Aorta (tissue), 5 donors: ENCODE results near the gene PLXNA4. TPM values are rescaled to one million over a fixed set of nuclear protein-coding genes. Genes with fewer than 3 reads are reported as not detected.

Experiments used
- ATAC-seq: fragments of 200-7000 bp; cut with Tn5 transposase; one replicate; pipeline ENCODE4 v1.9.1; 2022; ENCODE audit warnings: moderate library complexity; ENCODE audit not compliant: low FRiP score
- DNase-seq, 2 donors: peaks; one replicate each; pipeline ENCODE4 v3.0.0-alpha.2; 2020
- H3K27ac ChIP-seq, 2 donors: one replicate each; pipeline ENCODE4 v1.5.1; 2013; ENCODE audit warnings: low read length in 2 of 2, mild to moderate bottlenecking in 2 of 2, moderate library complexity in 2 of 2, control low read depth in 1 of 2, inconsistent platforms in 1 of 2, low read depth in 1 of 2
- H3K27me3 ChIP-seq, 2 donors: one replicate each; pipeline ENCODE4 v1.6.1; 2013; ENCODE audit warnings: control low read depth in 1 of 2, low read length in 1 of 2, mild to moderate bottlenecking in 1 of 2, moderate library complexity in 1 of 2; ENCODE audit not compliant: insufficient read depth in 2 of 2, control insufficient read depth in 1 of 2
- H3K36me3 ChIP-seq, 2 donors: one replicate each; pipeline ENCODE4 v1.6.1; 2013; ENCODE audit warnings: control low read depth in 1 of 2, low read length in 1 of 2, mild to moderate bottlenecking in 1 of 2; ENCODE audit not compliant: insufficient read depth in 2 of 2, control insufficient read depth in 1 of 2
- H3K4me1 ChIP-seq, 2 donors: one replicate each; pipeline ENCODE4 v1.6.1; 2013; ENCODE audit warnings: low read length in 2 of 2, control low read depth in 1 of 2, mild to moderate bottlenecking in 1 of 2, moderate library complexity in 1 of 2; ENCODE audit not compliant: insufficient read depth in 2 of 2, control insufficient read depth in 1 of 2
- H3K4me3 ChIP-seq, 2 donors: one replicate each; pipeline ENCODE4 v1.5.1; 2013; ENCODE audit warnings: low read length in 2 of 2, control low read depth in 1 of 2, mild to moderate bottlenecking in 1 of 2
- H3K9me3 ChIP-seq: one replicate; pipeline ENCODE4 v1.6.1; 2013; ENCODE audit warnings: mild to moderate bottlenecking, low read length; ENCODE audit not compliant: control insufficient read depth
- WGBS, 2 donors: extraction: QIAGEN DNeasy Blood & Tissue Kit; methylation state at CpG; one replicate each; pipeline ENCODE4 v1.1.7; 2013; 5-methylcytosine and 5-hydroxymethylcytosine counted together
- intact Hi-C, 2 donors: fragments of 100-400 bp; cut with DNase I; formaldehyde crosslinking; loops; one replicate each; pipeline versions ENCODE4 v1.14.2 to v1.15.0; 2022
- polyA plus RNA-seq, 2 donors: library from polyadenylated mRNA; stranded (reverse); fragments of 200-250 nt; gene quantifications; one replicate each; pipeline ENCODE4 v1.2.3, GENCODE V29; 2013
- total RNA-seq, 2 donors: library from RNA; stranded (reverse); fragmentation: NEBNext Ultra II Directional; extraction: Animal tissue kit (Norgen Biotek cat#: 25700); gene quantifications; one replicate each; pipeline ENCODE4 v1.2.1, GENCODE V29; 2021
- donor health status: healthy with polysubstance abuse.
- donor health status: Bipolar disorder and iron deficiency.
- donor health status: DM: no; HTN: no; CAD: no.
- donor health status: DM: no; HTN: no; CAD: no.
- donor health status: DM: yes; HTN: yes; CAD: no.

PLXNA4 gene
- total and polyA plus RNA-seq, 4 donors: 0.59 to 30.1 (median 12.0) TPM

DNA sequence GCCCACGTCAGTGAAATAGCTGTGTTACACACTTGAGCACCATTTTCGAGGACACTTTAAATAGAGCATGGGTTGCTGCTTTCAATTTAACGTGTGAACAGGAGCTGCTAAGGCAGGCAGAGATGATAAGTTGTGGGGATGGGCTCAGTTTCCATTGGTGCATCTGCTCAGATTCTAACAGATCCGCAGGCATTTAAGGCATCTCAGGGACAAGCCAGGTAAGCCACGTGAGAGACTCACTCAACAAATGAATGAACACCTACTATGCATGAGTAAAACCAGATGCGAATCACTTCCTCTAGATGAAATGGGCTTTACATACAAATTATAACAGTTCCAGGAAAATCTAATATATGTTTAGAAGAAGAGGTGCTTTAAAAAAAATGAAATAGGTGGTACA is 34.6 kb downstream of the PLXNA4 start:
- Histone ChIP-seq H3K36me3 (peaks cover 0 to 5% of the 10 kb centered on the region in 2 donors), H3K27me3 (no peaks in the 10 kb centered on the region), H3K27ac (no peak overlapping the region), H3K4me3 (no peak overlapping the region), H3K4me1 (no peaks in the 10 kb centered on the region), H3K9me3 (peaks cover 1% of the 10 kb centered on the region)
- intact Hi-C loops: no loop called here
- ATAC-seq (no peak), DNase-seq (no peak)
- WGBS, 2 donors: 82 to 89% methylated on average over 6 of the region's 6 CpGs

DNA sequence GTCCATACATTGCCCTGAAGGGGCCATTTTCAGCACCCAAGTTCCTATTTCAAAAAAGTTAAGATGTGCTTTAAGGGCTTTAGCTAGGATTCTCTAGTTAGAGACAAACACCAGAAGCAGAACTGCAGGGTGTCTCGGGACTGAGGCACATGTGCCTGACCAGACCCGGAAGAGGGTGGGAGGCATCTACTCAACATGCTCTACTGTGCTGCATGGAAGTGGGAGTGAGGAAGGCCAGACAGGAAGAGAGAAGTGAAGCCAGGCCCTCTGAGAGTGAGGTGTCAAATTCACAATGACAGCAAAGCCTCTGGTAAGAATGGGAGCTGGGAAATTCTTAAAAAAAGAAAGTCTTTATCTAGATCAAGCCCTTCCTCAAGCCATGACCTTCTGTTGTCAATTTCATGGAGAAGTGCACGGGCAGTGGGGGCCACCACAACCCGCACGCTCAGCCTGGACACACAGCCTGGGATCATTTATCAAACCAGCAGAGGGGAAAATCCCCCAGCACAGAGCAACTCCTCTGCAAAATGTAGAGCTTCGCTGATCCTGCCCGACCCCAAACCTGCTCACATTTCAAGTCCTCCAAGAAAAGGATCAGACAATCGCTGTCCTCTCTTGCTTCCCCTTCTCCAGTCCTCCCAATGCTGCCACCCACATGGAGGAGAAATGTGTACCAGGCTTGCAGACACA is 38.7 kb downstream of the PLXNA4 start:
- WGBS, 2 donors: 92 to 93% methylated on average over 8 of the region's 8 CpGs
- intact Hi-C loops: no loop called here
- no peak overlapping the region for H3K27ac ChIP-seq

GRCh38 chr7:132536654-132537395 is 39.4 kb downstream of the PLXNA4 start:
- Histone ChIP-seq H3K27ac (no peak overlapping the region), H3K4me3 (no peak overlapping the region), H3K9me3 (no peaks in the 10 kb centered on the region), H3K27me3 (no peaks in the 10 kb centered on the region), H3K36me3 (peaks cover 0 to 7% of the 10 kb centered on the region in 2 donors), H3K4me1 (no peaks in the 10 kb centered on the region)
- DNase-seq (no peak), ATAC-seq (no peak)
- 78% methylated on average over 13 of the region's 13 CpGs for WGBS, 2 donors
- intact Hi-C loops: no loop called here

More for the DNA sequence above, 38.7 kb downstream of the PLXNA4 start:
- peak in 1 of 2 donors; percentile 52 for DNase-seq
- no peaks in the 10 kb centered on the region for H3K4me1 ChIP-seq
- H3K9me3 ChIP-seq: no peaks in the 10 kb centered on the region
- H3K27me3 ChIP-seq: no peaks in the 10 kb centered on the region
- no peak for ATAC-seq
- H3K4me3 ChIP-seq: no peak overlapping the region
- H3K36me3 ChIP-seq: peaks cover 0 to 5% of the 10 kb centered on the region in 2 donors

DNA sequence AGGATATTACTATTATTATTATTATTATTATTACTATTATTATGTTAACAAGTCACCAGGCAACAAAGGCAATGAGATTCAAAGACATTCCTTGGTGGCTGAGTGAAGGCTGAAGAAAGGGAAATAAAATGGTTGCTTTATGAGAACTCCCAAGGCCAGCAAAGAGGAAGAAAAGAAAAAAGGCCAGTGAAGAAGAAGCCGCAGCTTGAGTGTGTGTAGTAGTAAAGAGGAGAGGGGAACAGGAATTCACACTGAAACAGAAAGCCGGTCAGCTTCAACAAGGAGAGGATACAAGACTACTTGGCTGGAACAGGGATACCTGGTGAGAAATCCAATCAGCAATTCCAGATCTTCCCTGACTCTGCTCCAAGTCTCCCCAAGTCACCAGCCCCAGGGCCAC is 42.4 kb downstream of the PLXNA4 start:
- ATAC-seq (no peak), DNase-seq (no peak)
- WGBS, 2 donors: 68 to 97% methylated on average over 2 of the region's 2 CpGs
- Histone ChIP-seq H3K27ac (no peak overlapping the region), H3K4me3 (no peak overlapping the region), H3K9me3 (no peaks in the 10 kb centered on the region), H3K27me3 (no peaks in the 10 kb centered on the region), H3K4me1 (no peaks in the 10 kb centered on the region), H3K36me3 (peaks cover 0 to 3% of the 10 kb centered on the region in 2 donors)
- intact Hi-C loops: no loop called here

DNA sequence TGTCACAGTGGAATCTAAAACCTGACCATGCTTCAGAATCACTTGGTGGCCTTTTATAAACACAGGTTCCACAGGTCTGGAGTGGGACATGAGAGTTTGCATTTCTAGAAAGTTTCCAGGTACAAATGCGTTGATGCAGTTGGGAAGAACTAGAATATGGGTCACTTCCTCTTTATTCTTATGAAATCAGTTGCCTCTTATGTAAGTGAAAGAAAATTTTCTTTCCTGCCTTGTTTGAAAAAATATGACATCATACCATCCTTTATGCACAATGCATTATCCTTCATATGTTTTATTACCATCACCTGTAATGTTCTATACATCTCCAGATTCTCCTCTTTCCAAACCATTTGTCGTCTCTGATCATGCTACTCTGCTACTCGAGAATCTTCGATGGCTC is 44.0 kb downstream of the PLXNA4 start:
- Histone ChIP-seq H3K4me3 (no peak overlapping the region), H3K36me3 (peaks cover 0 to 3% of the 10 kb centered on the region in 2 donors), H3K9me3 (no peaks in the 10 kb centered on the region), H3K27ac (no peak overlapping the region), H3K27me3 (no peaks in the 10 kb centered on the region), H3K4me1 (no peaks in the 10 kb centered on the region)
- 95 to 97% methylated on average over 4 of the region's 4 CpGs for WGBS, 2 donors
- no peak for ATAC-seq
- no peak for DNase-seq
- intact Hi-C loops: no loop called here

DNA sequence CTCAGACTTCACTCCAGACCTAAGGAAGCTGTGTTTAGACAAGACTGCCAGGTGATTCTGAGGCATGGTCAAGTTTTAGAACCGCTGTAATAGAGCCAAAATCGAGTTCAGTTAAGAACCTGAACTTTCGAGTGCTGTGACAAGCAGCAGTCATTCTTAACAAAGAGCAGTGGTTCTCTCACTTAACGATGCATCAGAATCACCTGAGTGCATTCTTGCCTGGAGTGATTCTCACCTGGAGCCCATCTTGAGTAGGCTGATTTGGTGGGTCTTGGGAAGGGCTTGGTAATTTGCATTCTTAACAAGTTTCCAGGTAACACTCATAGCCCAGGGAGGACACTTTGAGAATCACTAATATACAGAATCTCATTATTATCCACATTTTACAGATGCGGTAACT is 44.7 kb downstream of the PLXNA4 start:
- ATAC-seq (no peak), DNase-seq (no peak)
- Histone ChIP-seq H3K27ac (no peak overlapping the region), H3K4me1 (no peaks in the 10 kb centered on the region), H3K4me3 (no peak overlapping the region), H3K9me3 (no peaks in the 10 kb centered on the region), H3K36me3 (peaks cover 0 to 3% of the 10 kb centered on the region in 2 donors), H3K27me3 (no peaks in the 10 kb centered on the region)
- WGBS, 2 donors: 94 to 95% methylated on average over 5 of the region's 5 CpGs
- intact Hi-C loops: no loop called here

- H3K27me3 ChIP-seq: no peaks in the 10 kb centered on the region
- intact Hi-C loops: no loop called here
- no peak overlapping the region for H3K27ac ChIP-seq
- H3K36me3 ChIP-seq: peaks cover 0 to 3% of the 10 kb centered on the region in 2 donors
- no peaks in the 10 kb centered on the region for H3K4me1 ChIP-seq
- 94 to 100% methylated on average over 3 of the region's 3 CpGs for WGBS, 2 donors
- H3K4me3 ChIP-seq: no peak overlapping the region
- no peaks in the 10 kb centered on the region for H3K9me3 ChIP-seq
- DNase-seq (no peak), ATAC-seq (no peak)
Observed at GRCh38 chr7:132528695-132529094, 47.6 kb downstream of the PLXNA4 start.

DNA sequence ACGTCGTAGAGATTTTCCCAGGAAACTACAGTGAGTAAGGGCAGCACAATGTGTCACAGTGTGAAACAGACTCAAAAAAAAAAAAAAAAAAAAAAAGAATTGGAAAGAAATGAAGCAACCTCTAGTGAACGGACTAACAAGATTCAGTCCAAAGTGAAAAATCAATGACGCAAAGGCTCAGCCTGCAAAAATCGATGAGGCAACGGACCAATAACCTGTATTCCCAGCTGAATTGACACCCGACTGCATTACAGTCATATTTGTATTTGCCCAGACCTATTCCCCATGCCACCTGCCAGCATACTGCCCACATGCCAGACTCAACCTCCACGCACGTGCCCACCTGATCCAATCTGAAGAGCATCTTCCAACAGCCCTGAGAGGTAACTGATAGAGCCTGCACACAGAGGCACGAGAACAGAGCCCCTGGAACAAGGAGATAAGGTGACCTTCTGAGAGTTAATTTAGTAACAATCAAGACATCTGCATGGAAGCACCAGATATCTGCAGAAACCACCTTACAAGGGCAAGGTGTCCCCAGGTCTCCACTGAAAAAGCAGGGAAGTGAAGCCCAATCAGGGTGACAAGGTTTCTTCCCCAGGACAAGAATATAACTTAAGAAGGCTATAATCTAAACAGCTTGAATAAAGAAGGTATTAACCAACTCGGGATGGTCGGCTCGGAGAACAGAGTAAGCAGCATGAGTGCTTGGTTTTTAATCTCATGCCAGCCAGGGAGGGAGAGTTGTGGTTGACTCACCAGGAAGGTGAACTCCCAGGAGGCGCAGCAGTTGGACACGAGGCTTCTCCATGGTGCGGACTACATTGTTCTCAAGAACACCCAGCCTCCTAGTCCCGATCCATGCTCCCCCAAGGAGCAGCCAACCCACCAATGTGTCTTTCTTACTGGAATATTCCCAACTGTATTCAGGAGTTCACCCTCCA is 48.5 kb downstream of the PLXNA4 start:
- intact Hi-C loops: no loop called here

More for the DNA sequence above, 48.5 kb downstream of the PLXNA4 start:
- no peaks in the 10 kb centered on the region for H3K9me3 ChIP-seq
- H3K27me3 ChIP-seq: no peaks in the 10 kb centered on the region
- no peaks in the 10 kb centered on the region for H3K4me1 ChIP-seq
- H3K4me3 ChIP-seq: no peak overlapping the region
- 89 to 93% methylated on average over 17 of the region's 17 CpGs for WGBS, 2 donors
- H3K36me3 ChIP-seq: peaks cover 0 to 3% of the 10 kb centered on the region in 2 donors
- no peak for DNase-seq
- ATAC-seq: no peak
- H3K27ac ChIP-seq: no peak overlapping the region
